ENCODE measurements around the gene CACNB1. TPM values are rescaled to one million over a fixed set of nuclear protein-coding genes. Genes with fewer than 3 reads are reported as not detected.

The CACNB1 gene
- total and polyA plus RNA-seq, 2 of the 4 experiments (the other 2 are of a cell fraction) = 2.5 to 8.6 TPM

DNA sequence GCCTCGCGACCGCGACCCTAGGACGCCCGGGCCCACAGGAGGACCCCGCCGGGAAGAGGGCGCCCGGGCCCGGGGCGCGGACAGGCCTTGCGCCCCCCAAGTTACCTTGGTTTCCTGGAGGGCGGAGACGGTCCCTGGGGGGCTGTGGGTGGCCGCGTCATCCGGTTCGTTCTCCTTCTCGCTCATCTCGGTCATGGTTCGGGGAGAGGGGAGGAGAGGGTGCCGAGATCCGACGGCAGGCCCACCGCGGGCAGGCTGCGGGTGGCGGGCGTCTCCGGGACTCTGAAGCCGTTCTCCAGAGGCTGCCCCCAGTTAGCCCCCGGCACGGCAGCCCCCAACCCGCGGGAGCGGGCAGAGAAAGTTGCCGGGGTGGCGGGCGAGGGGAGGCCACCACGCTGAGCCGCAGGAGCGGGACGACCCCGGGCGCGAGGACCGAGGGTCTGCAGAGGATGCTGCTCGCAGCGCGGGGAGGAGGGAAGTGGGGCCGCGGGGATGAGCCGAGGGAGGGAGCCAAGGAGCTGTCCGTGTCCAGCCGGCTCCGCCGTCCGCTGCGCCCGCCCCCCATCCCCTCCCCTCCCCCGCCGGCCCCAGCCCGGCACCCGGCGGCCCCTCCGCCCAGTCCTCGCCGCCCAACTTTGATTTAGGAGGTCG lies 28.0 kb upstream of the CACNB1 start, which contains the start of gene STAC2:
Gene STAC2, minus strand, starts transcription at position 638 of the 651 bp plus-strand sequence. Its CDS starts 443 bp downstream, at position 195.
- Histone ChIP-seq H3K23ac (ENCODE audit: low read depth, low read length) (no peak within 1 kb of the TSS), H3K4me2 (ENCODE audit: low read depth, low read length) (peak within 1 kb of the TSS; percentile 82), H3K27me3 (ENCODE audit: control insufficient read depth, insufficient read depth, low read length) (peaks cover 50% of the 10 kb centered on the region), H3K4me3 (ENCODE audit: insufficient read depth, low read depth, low read length) (peak within 1 kb of the TSS; percentile 34), H2BK15ac (ENCODE audit: low read depth, low read length) (no peak within 1 kb of the TSS), H3K79me1 (ENCODE audit: low read depth in 1 of 2, low read length in 2 of 2) (no peaks in the 10 kb centered on the region), H3K14ac (replicated peaks; ENCODE audit: low read depth, low read length) (no peak within 1 kb of the TSS), H2BK120ac (ENCODE audit: low read depth, low read length) (no peak within 1 kb of the TSS), H4K8ac (ENCODE audit: low read depth in 2 of 2, low read length in 2 of 2) (no peak within 1 kb of the TSS), H3K36me3 (ENCODE audit: control insufficient read depth, insufficient read depth, low read length) (no peaks in the 10 kb centered on the region), H3K9me3 (ENCODE audit: control insufficient read depth, insufficient read depth, low read length) (no peaks in the 10 kb centered on the region), H3K9me1 (ENCODE audit: insufficient read depth, low read length) (no peaks in the 10 kb centered on the region), H3K9ac (ENCODE audit: low read depth, low read length) (no peak within 1 kb of the TSS), H2BK20ac (ENCODE audit: low read depth, low read length) (no peak within 1 kb of the TSS), H2AK5ac (ENCODE audit: low read depth, low read length) (no peak within 1 kb of the TSS), H3K4ac (ENCODE audit: low read depth, low read length) (no peak within 1 kb of the TSS), H3K4me1 (ENCODE audit: control insufficient read depth, insufficient read depth, low read length) (peaks cover 5% of the 10 kb centered on the region), H4K5ac (ENCODE audit: low read depth, low read length) (no peak within 1 kb of the TSS), H3K56ac (ENCODE audit: extremely low read depth, insufficient read depth, low read length) (no peak within 1 kb of the TSS), H3K18ac (ENCODE audit: low read depth, low read length) (no peak within 1 kb of the TSS), H2AFZ (replicated peaks; ENCODE audit: low read length, poor library complexity) (peak within 1 kb of the TSS; percentile 81), H4K91ac (ENCODE audit: insufficient read depth, low read depth, low read length) (no peak within 1 kb of the TSS), H2BK5ac (ENCODE audit: low read depth, low read length, poor library complexity, severe bottlenecking) (no peak within 1 kb of the TSS), H4K20me1 (ENCODE audit: insufficient read depth, low read length) (no peaks in the 10 kb centered on the region), H2AK9ac (replicated peaks; ENCODE audit: low read depth, low read length, poor library complexity) (no peak within 1 kb of the TSS), H3K27ac (ENCODE audit: insufficient read depth, low read length) (no peak within 1 kb of the TSS)
- no peak for DNase-seq
- ATAC-seq (ENCODE audit: low read depth) = peak; percentile 57
- TF ChIP-seq, protein P1, sequence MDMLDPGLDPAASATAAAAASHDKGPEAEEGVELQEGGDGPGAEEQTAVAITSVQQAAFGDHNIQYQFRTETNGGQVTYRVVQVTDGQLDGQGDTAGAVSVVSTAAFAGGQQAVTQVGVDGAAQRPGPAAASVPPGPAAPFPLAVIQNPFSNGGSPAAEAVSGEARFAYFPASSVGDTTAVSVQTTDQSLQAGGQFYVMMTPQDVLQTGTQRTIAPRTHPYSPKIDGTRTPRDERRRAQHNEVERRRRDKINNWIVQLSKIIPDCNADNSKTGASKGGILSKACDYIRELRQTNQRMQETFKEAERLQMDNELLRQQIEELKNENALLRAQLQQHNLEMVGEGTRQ (IDR thresholded peaks at IDR 0.05; ENCODE audit: low read depth, low read length) = no peak
- TF ChIP-seq RFX5 (IDR thresholded peaks at IDR 0.05; ENCODE audit: low read depth, low read length) = no peak
- TF ChIP-seq CHD1 (IDR thresholded peaks at IDR 0.05; ENCODE audit: low read depth, low read length) = no peak
- TF ChIP-seq RCOR1 (IDR thresholded peaks at IDR 0.05; ENCODE audit: insufficient replicate concordance, low read length) = no peak
- TF ChIP-seq RAD21 (IDR thresholded peaks at IDR 0.05; ENCODE audit: low read length) = no peak
- no peak for TF ChIP-seq CTCF (conservative IDR thresholded peaks at IDR 0.05; ENCODE audit: low read depth, low read length)
- TF ChIP-seq BHLHE40 (IDR thresholded peaks at IDR 0.05; ENCODE audit: low read depth, low read length) = no peak
- no peak for TF ChIP-seq POLR2A (IDR thresholded peaks at IDR 0.05; ENCODE audit: low read depth, low read length)
- no peak for TF ChIP-seq NFE2L2 (IDR thresholded peaks at IDR 0.05; ENCODE audit: low read depth, low read length)
- no peak for TF ChIP-seq FOS (IDR thresholded peaks at IDR 0.05; ENCODE audit: low read depth, low read length)
- TF ChIP-seq, protein P2, sequence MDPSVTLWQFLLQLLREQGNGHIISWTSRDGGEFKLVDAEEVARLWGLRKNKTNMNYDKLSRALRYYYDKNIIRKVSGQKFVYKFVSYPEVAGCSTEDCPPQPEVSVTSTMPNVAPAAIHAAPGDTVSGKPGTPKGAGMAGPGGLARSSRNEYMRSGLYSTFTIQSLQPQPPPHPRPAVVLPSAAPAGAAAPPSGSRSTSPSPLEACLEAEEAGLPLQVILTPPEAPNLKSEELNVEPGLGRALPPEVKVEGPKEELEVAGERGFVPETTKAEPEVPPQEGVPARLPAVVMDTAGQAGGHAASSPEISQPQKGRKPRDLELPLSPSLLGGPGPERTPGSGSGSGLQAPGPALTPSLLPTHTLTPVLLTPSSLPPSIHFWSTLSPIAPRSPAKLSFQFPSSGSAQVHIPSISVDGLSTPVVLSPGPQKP (IDR thresholded peaks at IDR 0.05; ENCODE audit: borderline replicate concordance, low read depth, low read length) = no peak
- TF ChIP-seq MXI1 (IDR thresholded peaks at IDR 0.05; ENCODE audit: borderline replicate concordance, low read depth, low read length) = no peak
- TF ChIP-seq CEBPB (IDR thresholded peaks at IDR 0.05; ENCODE audit: low read depth, low read length) = no peak
- no peak for TF ChIP-seq SMC3 (IDR thresholded peaks at IDR 0.05; ENCODE audit: low read depth, low read length)
- no peak for TF ChIP-seq MAZ (IDR thresholded peaks at IDR 0.05; ENCODE audit: borderline replicate concordance, low read depth, low read length)
- in situ Hi-C loops (cut with MboI; ENCODE audit: low sequenced_read_pairs) (no loop called here), intact Hi-C loops (cut with micrococcal nuclease) (no loop called here), dilution Hi-C loops (cut with HindIII; ENCODE audit: low sequenced_read_pairs, unreplicated experiment) (no loop called here)
- BruUV-seq (replicated peaks) = no TSS peak
- 3% methylated on average over 11 of the region's 71 CpGs; no CpG with 5 or more reads in 1 of the 2 experiments for WGBS, 2 experiments (ENCODE audit: extremely low coverage in 2 of 2, insufficient read length in 1 of 2)
- CTCF ChIA-PET = interaction anchor here (0.5 kb wide), 1 partner anchor 110 kb away, joined by 3 read pairs; no protein-coding TSS in a partner anchor
- POLR2A ChIA-PET (ENCODE audit: unreplicated experiment) = no interaction called here

All from IMR-90 (cell line).